ENCODE data around the gene ATP8A2. TPM values are rescaled to one million over a fixed set of nuclear protein-coding genes. Genes with fewer than 3 reads are reported as not detected.

Gene ATP8A2
- total and polyA plus RNA-seq, 7 donors, result under 0.01 to 2.2 (median 1.2) TPM; not detected in 1

- no peaks in the 10 kb centered on the region for H3K36me3 ChIP-seq
- 91 to 96% methylated on average over 5 of the region's 5 CpGs for WGBS, 2 donors
- no peak overlapping the region for H3K27ac ChIP-seq
- H3K4me1 ChIP-seq, result no peaks in the 10 kb centered on the region
- peaks cover 0 to 7% (median 0%) of the 10 kb centered on the region in 3 donors for H3K27me3 ChIP-seq
- no peaks in the 10 kb centered on the region for H3K9me3 ChIP-seq
- DNase-seq, result no peak
- intact Hi-C loops (cut with DNase I), result no loop called here
- no peak for TF ChIP-seq POLR2AphosphoS5 (IDR thresholded peaks at IDR 0.05)
- TF ChIP-seq CTCF (IDR thresholded peaks at IDR 0.05), result no peak
- no peak for TF ChIP-seq EP300 (IDR thresholded peaks at IDR 0.05)
- TF ChIP-seq POLR2A (IDR thresholded peaks at IDR 0.05), result no peak
- no peak overlapping the region for H3K4me3 ChIP-seq
Observed at GRCh38 chr13:25879466-25879865, 507.7 kb downstream of the ATP8A2 start.

GRCh38 chr13:25881136-25881926 is 509.6 kb downstream of the ATP8A2 start:
- DNase-seq, result no peak
- H3K4me1 ChIP-seq, result peaks cover 0 to 3% (median 2%) of the 10 kb centered on the region in 4 donors
- intact Hi-C loops (cut with DNase I), result no loop called here
- TF ChIP-seq EP300 (IDR thresholded peaks at IDR 0.05) (no peak), POLR2AphosphoS5 (IDR thresholded peaks at IDR 0.05) (no peak), CTCF (IDR thresholded peaks at IDR 0.05) (no peak), POLR2A (IDR thresholded peaks at IDR 0.05) (no peak)
- H3K9me3 ChIP-seq, result no peaks in the 10 kb centered on the region
- peaks cover 0 to 7% (median 0%) of the 10 kb centered on the region in 3 donors for H3K27me3 ChIP-seq
- H3K27ac ChIP-seq, result no peak overlapping the region
- H3K36me3 ChIP-seq, result no peaks in the 10 kb centered on the region
- no peak overlapping the region for H3K4me3 ChIP-seq
- WGBS, 2 donors, result 71 to 86% methylated on average over 3 of the region's 3 CpGs

DNA sequence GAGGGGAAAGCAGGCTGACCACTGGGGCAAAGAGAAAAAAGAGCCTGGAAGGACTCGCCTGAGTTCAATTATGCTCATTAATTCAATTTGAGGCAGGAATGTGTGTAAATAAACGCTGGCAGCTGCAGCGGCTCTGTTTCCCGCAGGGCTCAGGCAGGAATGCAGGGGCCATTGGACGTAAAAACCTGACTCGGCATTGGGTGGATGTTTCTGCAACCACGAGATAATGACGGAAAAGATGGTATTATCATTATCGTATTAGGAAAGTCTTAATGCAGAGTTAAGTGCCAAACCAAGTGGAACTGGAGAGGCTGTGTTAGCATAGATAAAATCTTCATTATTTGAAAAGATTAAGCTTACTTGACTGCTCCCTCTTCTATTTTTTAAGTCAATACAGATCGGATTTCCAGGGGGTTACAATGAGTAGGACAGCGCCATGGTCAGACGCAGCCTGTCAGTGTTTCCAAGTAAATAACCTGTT is 510.2 kb downstream of the ATP8A2 start:
- no peak overlapping the region for H3K27ac ChIP-seq
- no peak for TF ChIP-seq POLR2A (IDR thresholded peaks at IDR 0.05)
- no peak for TF ChIP-seq CTCF (IDR thresholded peaks at IDR 0.05)
- TF ChIP-seq EP300 (IDR thresholded peaks at IDR 0.05), result no peak
- TF ChIP-seq POLR2AphosphoS5 (IDR thresholded peaks at IDR 0.05), result no peak
- H3K27me3 ChIP-seq, result peaks cover 0 to 7% (median 0%) of the 10 kb centered on the region in 3 donors
- H3K4me1 ChIP-seq, result peaks cover 0 to 8% (median 7%) of the 10 kb centered on the region in 4 donors
- no peak overlapping the region for H3K4me3 ChIP-seq
- H3K9me3 ChIP-seq, result no peaks in the 10 kb centered on the region
- intact Hi-C loops (cut with DNase I), result no loop called here
- WGBS, 2 donors, result 50 to 53% methylated on average over 12 of the region's 12 CpGs
- no peaks in the 10 kb centered on the region for H3K36me3 ChIP-seq
- DNase-seq, result no peak

DNA sequence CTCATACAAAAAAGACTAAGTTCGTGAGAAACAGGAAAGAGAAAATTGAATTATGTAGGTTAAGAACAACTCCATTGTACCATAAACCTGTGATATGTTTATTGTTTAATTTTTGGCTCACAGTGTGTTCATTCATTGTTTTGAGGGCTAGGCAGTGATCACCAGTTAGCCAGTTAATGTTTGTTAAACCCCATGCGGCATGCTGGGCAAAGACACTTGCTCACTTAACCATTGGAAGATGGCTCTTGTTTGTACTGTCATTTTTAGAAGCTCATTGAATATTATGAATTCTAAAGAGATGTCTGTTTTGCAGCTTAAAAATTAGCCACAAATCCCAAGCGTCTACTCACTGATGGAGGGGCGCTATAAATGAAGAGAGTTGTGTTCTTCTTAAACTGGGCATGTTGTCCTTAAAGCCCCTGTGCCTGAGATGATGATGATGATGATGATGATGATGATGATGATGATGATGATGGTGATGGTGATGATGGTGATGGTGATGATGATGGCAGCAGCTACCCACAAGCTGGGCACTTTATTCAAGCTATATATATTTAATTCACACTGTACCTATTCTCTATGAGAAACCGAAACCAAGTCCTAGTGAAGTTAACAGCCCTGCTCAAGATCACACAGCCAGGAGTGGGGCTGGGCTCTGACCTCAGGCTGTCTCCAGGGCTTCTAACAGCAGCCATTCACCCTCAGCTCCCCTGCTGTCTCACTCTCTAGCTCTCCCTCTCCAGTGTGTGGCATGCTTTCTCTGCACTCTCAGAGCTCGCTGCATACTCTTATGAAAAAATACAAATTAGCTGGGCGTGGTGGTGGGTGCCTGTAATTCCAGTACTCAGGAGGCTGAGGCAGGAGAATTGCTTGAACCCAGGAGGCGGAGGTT is 510.9 kb downstream of the ATP8A2 start:
- TF ChIP-seq CTCF (IDR thresholded peaks at IDR 0.05), result no peak
- no peak for TF ChIP-seq POLR2AphosphoS5 (IDR thresholded peaks at IDR 0.05)
- no peak for TF ChIP-seq EP300 (IDR thresholded peaks at IDR 0.05)
- TF ChIP-seq POLR2A (IDR thresholded peaks at IDR 0.05), result no peak
- Histone ChIP-seq H3K4me3 (no peak overlapping the region), H3K9me3 (no peaks in the 10 kb centered on the region), H3K36me3 (no peaks in the 10 kb centered on the region), H3K27me3 (peaks cover 0 to 7% (median 0%) of the 10 kb centered on the region in 3 donors), H3K27ac (no peak overlapping the region), H3K4me1 (peaks cover 0 to 13% (median 7%) of the 10 kb centered on the region in 4 donors)
- DNase-seq, result no peak
- WGBS, 2 donors, result 47 to 72% methylated on average over 8 of the region's 8 CpGs
- intact Hi-C loops (cut with DNase I), result no loop called here
